Cardiac fibroblast (primary cell): ENCODE measurements around the gene JAKMIP1.

Experiments used
- DNase-seq, 2 donors: peaks; one replicate each; pipeline versions ENCODE4 v3.0.0 to v3.0.0-alpha.2; 2010; ENCODE audit warnings: low read depth in 2 of 2
- H3K4me3 ChIP-seq, 2 donors: replicated peaks in 1 of 2; 1 replicate in 1 of 2; 2 replicates in 1 of 2; pipeline ENCODE4 v1.5.1; 2011; ENCODE audit warnings: low read depth in 2 of 2, low read length in 2 of 2, mild to moderate bottlenecking in 2 of 2, moderate library complexity in 1 of 2
- TF ChIP-seq, protein P1 (sequence below): IDR thresholded peaks from one replicate; pipeline ENCODE4 v1.5.1; 2011; ENCODE audit warnings: low read depth, mild to moderate bottlenecking, low read length, inconsistent platforms

Gene JAKMIP1

GRCh38 chr4:6071959-6072720, 128.2 kb downstream of the JAKMIP1 start:
- no peak overlapping the region for H3K4me3 ChIP-seq
- DNase-seq, result no peak
- TF ChIP-seq, protein P1, sequence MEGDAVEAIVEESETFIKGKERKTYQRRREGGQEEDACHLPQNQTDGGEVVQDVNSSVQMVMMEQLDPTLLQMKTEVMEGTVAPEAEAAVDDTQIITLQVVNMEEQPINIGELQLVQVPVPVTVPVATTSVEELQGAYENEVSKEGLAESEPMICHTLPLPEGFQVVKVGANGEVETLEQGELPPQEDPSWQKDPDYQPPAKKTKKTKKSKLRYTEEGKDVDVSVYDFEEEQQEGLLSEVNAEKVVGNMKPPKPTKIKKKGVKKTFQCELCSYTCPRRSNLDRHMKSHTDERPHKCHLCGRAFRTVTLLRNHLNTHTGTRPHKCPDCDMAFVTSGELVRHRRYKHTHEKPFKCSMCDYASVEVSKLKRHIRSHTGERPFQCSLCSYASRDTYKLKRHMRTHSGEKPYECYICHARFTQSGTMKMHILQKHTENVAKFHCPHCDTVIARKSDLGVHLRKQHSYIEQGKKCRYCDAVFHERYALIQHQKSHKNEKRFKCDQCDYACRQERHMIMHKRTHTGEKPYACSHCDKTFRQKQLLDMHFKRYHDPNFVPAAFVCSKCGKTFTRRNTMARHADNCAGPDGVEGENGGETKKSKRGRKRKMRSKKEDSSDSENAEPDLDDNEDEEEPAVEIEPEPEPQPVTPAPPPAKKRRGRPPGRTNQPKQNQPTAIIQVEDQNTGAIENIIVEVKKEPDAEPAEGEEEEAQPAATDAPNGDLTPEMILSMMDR, result no peak

DNA sequence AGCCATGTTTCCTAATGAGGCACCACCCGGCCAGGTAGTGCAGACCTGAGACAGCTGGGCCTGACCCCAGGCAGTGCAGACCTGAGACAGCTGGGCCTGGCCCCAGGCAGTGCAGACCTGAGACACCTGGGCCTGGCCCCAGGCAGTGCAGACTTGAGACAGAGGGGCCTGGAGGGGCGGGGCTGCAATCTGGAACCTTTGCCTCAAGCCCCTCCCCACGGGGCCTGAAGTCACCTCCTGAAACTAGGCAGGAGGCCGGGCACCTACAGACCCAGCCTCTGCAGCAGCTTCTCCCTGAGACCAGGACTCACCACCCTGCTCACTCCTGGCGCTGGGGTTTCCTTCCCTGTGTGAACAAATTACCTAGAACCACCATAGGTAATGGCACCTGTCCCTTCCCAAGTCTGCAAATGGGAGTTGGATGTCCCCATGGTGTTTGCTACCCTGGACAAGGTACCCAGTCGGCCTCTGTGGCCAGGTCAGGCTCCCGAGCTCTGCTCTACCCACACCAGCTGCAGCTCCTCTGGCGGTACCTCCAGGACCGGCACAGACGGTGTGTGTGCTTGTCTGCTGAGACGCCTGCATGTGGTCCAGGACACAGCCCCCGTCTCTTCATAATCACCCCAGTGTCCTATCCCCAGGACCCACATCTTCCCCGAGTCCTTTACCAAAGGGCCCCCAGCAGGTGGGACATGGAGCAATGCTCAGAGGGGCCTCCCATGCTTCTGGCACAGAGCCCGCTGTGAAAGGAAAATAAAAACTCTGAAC, 129.0 kb downstream of the JAKMIP1 start:
- no peak for DNase-seq
- H3K4me3 ChIP-seq, result no peak overlapping the region
- TF ChIP-seq, protein P1, result no peak

GRCh38 chr4:6069845-6070709, 130.3 kb downstream of the JAKMIP1 start:
- no peak for DNase-seq
- TF ChIP-seq, protein P1, result no peak
- no peak overlapping the region for H3K4me3 ChIP-seq

- no peak for DNase-seq
- H3K4me3 ChIP-seq, result no peak overlapping the region
- TF ChIP-seq, protein P1, result no peak
Observed at GRCh38 chr4:6068986-6069385, 131.4 kb downstream of the JAKMIP1 start.

DNA sequence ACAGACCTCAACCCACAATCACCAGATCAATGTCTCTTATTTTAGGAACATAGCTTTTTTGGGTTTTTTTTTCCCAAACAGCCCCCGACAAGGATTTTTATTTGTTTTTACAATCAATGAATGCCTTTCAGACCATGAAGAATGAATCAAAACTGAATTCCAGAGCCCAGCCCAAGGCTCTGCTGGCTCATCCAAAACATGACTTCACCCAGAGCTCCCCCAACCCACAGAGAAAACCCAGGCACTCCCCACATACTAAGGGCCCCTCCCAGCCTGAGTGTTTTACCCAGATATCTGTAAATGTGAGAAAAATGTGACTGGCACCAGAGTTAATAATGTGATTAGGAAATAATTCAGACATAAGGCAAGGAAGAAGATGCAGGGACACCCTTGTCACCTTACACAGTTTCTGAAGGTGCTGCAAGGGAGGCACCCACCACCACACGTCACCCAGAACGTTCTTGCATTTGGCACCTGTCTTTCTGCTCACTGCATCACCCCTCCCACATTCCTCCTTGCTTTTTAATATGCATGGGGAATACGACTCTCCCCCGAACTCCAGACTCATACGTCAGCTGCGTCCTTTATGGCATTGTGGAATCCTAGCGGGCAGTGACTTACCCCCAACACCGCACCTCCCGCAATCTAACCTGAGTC, 134.3 kb downstream of the JAKMIP1 start:
- TF ChIP-seq, protein P1, result no peak
- no peak overlapping the region for H3K4me3 ChIP-seq
- DNase-seq, result no peak

DNA sequence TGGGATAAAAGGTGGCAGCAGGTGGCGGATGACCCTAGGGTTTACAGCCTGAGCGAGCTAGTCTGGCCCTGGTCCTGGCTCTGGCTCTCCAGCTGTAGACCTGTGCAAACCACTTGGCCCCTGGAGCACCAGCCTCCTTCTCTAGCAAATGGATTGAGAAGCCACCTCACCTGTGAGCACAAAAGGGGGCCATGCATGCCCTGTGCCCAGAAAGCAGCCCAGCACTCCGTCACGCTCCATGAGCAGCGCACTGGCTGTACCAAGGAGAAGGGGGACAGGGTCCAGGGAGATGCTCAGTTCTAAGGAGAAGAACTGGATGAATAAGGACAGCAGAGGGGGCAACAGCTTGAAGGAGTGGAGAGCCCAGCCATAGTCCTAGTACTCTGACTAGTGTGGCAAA, 135.2 kb downstream of the JAKMIP1 start:
- no peak for DNase-seq

More for the DNA sequence above, 135.2 kb downstream of the JAKMIP1 start:
- H3K4me3 ChIP-seq, result no peak overlapping the region
- TF ChIP-seq, protein P1, result no peak
